ENCODE results near the gene C16orf46.
A peak's percentile ranks its signal among the peaks of the same experiment; 100 is the strongest.
"Not testable (repeated sequence)": the region's sequence is repeated elsewhere in the genome, so short reads cannot be mapped to it uniquely, and the experiment has no call there.

The C16orf46 gene

GRCh38 chr16:81077076-81077940, at the start of gene C16orf46:
TSS of gene C16orf46 (minus strand) at chr16:81077238. CDS start at chr16:81063955, 13,283 bp downstream.
- peak; percentile 97 for DNase-seq

GRCh38 chr16:81123092-81123852, 46.2 kb upstream of the C16orf46 start:
- DNase-seq, result no peak

- no peak for DNase-seq
These were observed 44.5 kb upstream of the C16orf46 start for GRCh38 chr16:81121474-81121990.

- no peak for DNase-seq
These were observed 40.4 kb upstream of the C16orf46 start for GRCh38 chr16:81117436-81117835.

- no peak for DNase-seq
These were observed 39.2 kb upstream of the C16orf46 start for GRCh38 chr16:81116285-81116684.

GRCh38 chr16:81112453-81112852, 35.4 kb upstream of the C16orf46 start:
- DNase-seq, result no peak

GRCh38 chr16:81109274-81109673, 32.2 kb upstream of the C16orf46 start:
- not testable (repeated sequence) for DNase-seq

GRCh38 chr16:81107511-81107910, 30.5 kb upstream of the C16orf46 start:
- DNase-seq, result no peak

GRCh38 chr16:81106826-81107503, 29.9 kb upstream of the C16orf46 start:
- DNase-seq, result no peak

GRCh38 chr16:81105946-81106345, 28.9 kb upstream of the C16orf46 start:
- DNase-seq, result no peak

- no peak for DNase-seq
These were observed 24.7 kb upstream of the C16orf46 start for GRCh38 chr16:81101702-81102101.

- DNase-seq, result no peak
These were observed 22.9 kb upstream of the C16orf46 start for GRCh38 chr16:81099958-81100357.

GRCh38 chr16:81097230-81097629, 20.2 kb upstream of the C16orf46 start:
- no peak for DNase-seq

- no peak for DNase-seq
These were observed 19.7 kb upstream of the C16orf46 start for GRCh38 chr16:81096715-81097208.

GRCh38 chr16:81095953-81096714, 19.1 kb upstream of the C16orf46 start, which contains the start of gene GCSH:
TSS of gene GCSH (minus strand) at chr16:81096395. CDS start at chr16:81096278, 117 bp downstream.
- DNase-seq, result peak; percentile 98

- no peak for DNase-seq
These were observed 18.6 kb upstream of the C16orf46 start for GRCh38 chr16:81095653-81095952.

GRCh38 chr16:81094771-81095251, 17.8 kb upstream of the C16orf46 start:
- DNase-seq, result no peak

GRCh38 chr16:81088836-81089235, 11.8 kb upstream of the C16orf46 start:
- DNase-seq, result no peak

GRCh38 chr16:81081014-81081413, 4.0 kb upstream of the C16orf46 start:
- no peak for DNase-seq

- DNase-seq, result no peak
These were observed 3.2 kb upstream of the C16orf46 start for GRCh38 chr16:81080233-81080632.

GRCh38 chr16:81076566-81077075, 417 bp downstream of the C16orf46 start:
- peak; percentile 93 for DNase-seq

All from activated gamma-delta T cell treated with Interleukin-2 at 50 U/mL for 16 hours (primary cell).